Hepatocyte (in vitro differentiated cells): ENCODE data around the gene PI16.

ENCODE experiments used
- CTCF ChIP-seq: fragments of 200-600 bp; sonication (generic); IDR thresholded peaks from 2 replicates; pipeline ENCODE4 v1.5.1; 2016; ENCODE audit warnings: antibody characterized with exemption, mild to moderate bottlenecking; ENCODE audit not compliant: poor library complexity
- EZH2phosphoT487 ChIP-seq: fragments of 200-600 bp; sonication (generic); IDR thresholded peaks from one replicate; pipeline ENCODE4 v1.6.1; 2018; ENCODE audit warnings: antibody characterized with exemption, mild to moderate bottlenecking, low read depth, moderate library complexity; ENCODE audit not compliant: unreplicated experiment, severe bottlenecking

- TF ChIP-seq EZH2phosphoT487 (no peak), CTCF (no peak)
Measured at GRCh38 chr6:36973190-36973589, 18.7 kb downstream of the PI16 start.
